K562 (cell line): ENCODE measurements around the gene TIMM23. TPM values are rescaled to one million over a fixed set of nuclear protein-coding genes. Genes with fewer than 3 reads are reported as not detected.

Experiments
- ARHGAP35 ChIP-seq: fragments of 450-650 bp; IDR thresholded peaks from 2 replicates; pipeline ENCODE4 v1.6.1; 2018; ENCODE audit not compliant: partially characterized antibody
- CBX1 ChIP-seq: sonication (generic); IDR thresholded peaks from 2 replicates; pipeline ENCODE4 v1.6.1; 2016; ENCODE audit warnings: antibody characterized with exemption, low read depth, mild to moderate bottlenecking
- CEBPG ChIP-seq, 3 experiments: fragments of 200-800 bp in 1 of 3; sonication (Bioruptor generic) in 1 of 3; sonication (generic) in 1 of 3; formaldehyde crosslinking in 1 of 3; IDR thresholded peaks in 2 of 3; conservative IDR thresholded peaks in 1 of 3; 2 replicates each; pipeline versions ENCODE4 v1.6.1 to v1.8.0; 2016 to 2022; ENCODE audit warnings: missing compliant biosample characterization in 2 of 3, missing genetic modification characterization in 2 of 3, mild to moderate bottlenecking in 1 of 3, missing genetic modification reagents in 1 of 3
- CTBP1 ChIP-seq: fragments of 450-650 bp; IDR thresholded peaks from 2 replicates; pipeline ENCODE4 v1.6.1; 2016; ENCODE audit warnings: borderline replicate concordance
- EGR1 ChIP-seq: fragments of 450-650 bp; conservative IDR thresholded peaks from 2 replicates; pipeline ENCODE4 v1.6.1; 2017; ENCODE audit warnings: mild to moderate bottlenecking
- FIP1L1 ChIP-seq: fragments of 200-400 bp; formaldehyde crosslinking; IDR thresholded peaks from 2 replicates; pipeline ENCODE4 v1.6.1; 2018; ENCODE audit warnings: mild to moderate bottlenecking, low read depth, low read length; ENCODE audit not compliant: poor library complexity, severe bottlenecking
- FOXP1 ChIP-seq: sonication (generic); formaldehyde crosslinking; IDR thresholded peaks from 2 replicates; pipeline ENCODE4 v1.8.0; 2022; ENCODE audit warnings: mild to moderate bottlenecking, missing genetic modification reagents
- NR1H2 ChIP-seq: sonication (generic); formaldehyde crosslinking; IDR thresholded peaks from 2 replicates; pipeline ENCODE4 v1.4.0; 2020; ENCODE audit warnings: mild to moderate bottlenecking, missing genetic modification reagents
- NR2C1 ChIP-seq, 2 experiments: fragments of 450-650 bp; IDR thresholded peaks; 2 replicates each; pipeline ENCODE4 v1.6.1; 2017; ENCODE audit warnings: mild to moderate bottlenecking in 2 of 2, antibody characterized with exemption in 1 of 2, inconsistent platforms in 1 of 2, missing compliant biosample characterization in 1 of 2, missing genetic modification characterization in 1 of 2
- POLR2B ChIP-seq: fragments of 450-650 bp; IDR thresholded peaks from 2 replicates; pipeline ENCODE4 v1.6.1; 2018; ENCODE audit warnings: low read depth; ENCODE audit not compliant: partially characterized antibody
- RBM22 ChIP-seq: fragments of 200-400 bp; formaldehyde crosslinking; IDR thresholded peaks from 2 replicates; pipeline ENCODE4 v1.6.1; 2018; ENCODE audit warnings: low read length, low read depth; ENCODE audit not compliant: poor library complexity, severe bottlenecking
- SAFB ChIP-seq: fragments of 200-400 bp; formaldehyde crosslinking; IDR thresholded peaks from 2 replicates; pipeline ENCODE4 v1.6.1; 2017; ENCODE audit warnings: low read depth, low read length, borderline replicate concordance
- THRA ChIP-seq: fragments of 450-650 bp; IDR thresholded peaks from 2 replicates; pipeline ENCODE4 v1.6.1; 2017; ENCODE audit warnings: mild to moderate bottlenecking, moderate library complexity
- ZNF324 ChIP-seq: fragments of 250-450 bp; sonication (Bioruptor Pico); IDR thresholded peaks from 2 replicates; pipeline ENCODE4 v1.4.0; 2020; ENCODE audit warnings: mild to moderate bottlenecking
- ZNF407 ChIP-seq: fragments of 450-650 bp; IDR thresholded peaks from 2 replicates; pipeline ENCODE4 v1.6.1; 2016; ENCODE audit warnings: low read depth
- ZNF449 ChIP-seq: fragments of 250-450 bp; sonication (Bioruptor Pico); IDR thresholded peaks from 2 replicates; pipeline ENCODE4 v1.8.0; 2022; ENCODE audit warnings: moderate library complexity, mild to moderate bottlenecking, inconsistent platforms
- polyA plus RNA-seq, 8 experiments: library from polyadenylated mRNA; depleted of rRNA in 4 of 8; stranded (reverse) in 5 of 8; unstranded in 3 of 8; fragments of >200 nt; fragmentation: Nextera tagmentation in 2 of 8; fragmentation: Illumina TruSeq in 1 of 8; extraction: Ambion mirVana in 2 of 8; extraction: Trizol in 1 of 8; gene quantifications; 2 replicates each; pipeline versions ENCODE4 v1.2.1 to v1.2.3, GENCODE V29; 2011 to 2014; ENCODE audit warnings: inconsistent platforms in 1 of 8, missing spikeins in 1 of 8
- total RNA-seq, 7 experiments: library from RNA; depleted of rRNA in 6 of 7; stranded (reverse); fragments of >200 nt in 6 of 7; fragmentation: Illumina TruSeq in 2 of 7; extraction: Trizol in 2 of 7; gene quantifications; 2 replicates each; pipeline versions ENCODE4 v1.2.1 to v1.2.3, GENCODE V29; 2011 to 2021; ENCODE audit warnings: low replicate concordance in 1 of 7

TIMM23 gene
- total and polyA plus RNA-seq, 9 of the 15 experiments (the other 6 are each of a cell fraction or from before 2014, with no cell fraction given): 148 to 280 (median 183) TPM

- no peak for TF ChIP-seq ZNF407
- no peak for TF ChIP-seq NR1H2 (CRISPR knock-in tag)
- TF ChIP-seq ZNF324 (CRISPR knock-in tag): no peak
- no peak for TF ChIP-seq CTBP1
- TF ChIP-seq RBM22: no peak
- no peak for TF ChIP-seq CEBPG (CRISPR knock-in tag; IDR thresholded peaks at IDR 0.05)
- TF ChIP-seq CEBPG (tag; conservative IDR thresholded peaks at IDR 0.05 in 1 of 2, IDR thresholded peaks at IDR 0.05 in 1 of 2): peak; percentile 53 to 75; a peak in 2 of 4 replicates
- TF ChIP-seq FOXP1 (CRISPR knock-in tag): no peak
- no peak for TF ChIP-seq EGR1
- no peak for TF ChIP-seq CBX1
- TF ChIP-seq NR2C1 (IDR thresholded peaks at IDR 0.05): no peak
- TF ChIP-seq NR2C1 (tag; IDR thresholded peaks at IDR 0.05): 0 out of 2 replicates have a peak, but pooled peaks have one; percentile 33
- TF ChIP-seq POLR2B: no peak
- no peak for TF ChIP-seq SAFB
- TF ChIP-seq FIP1L1: no peak
- no peak for TF ChIP-seq ZNF449 (CRISPR knock-in tag)
- TF ChIP-seq THRA: no peak
- TF ChIP-seq ARHGAP35: no peak
Observed at GRCh38 chr10:46019569-46020343, 47.5 kb downstream of the TIMM23 start (continued).
